HEK293T (cell line): ENCODE results near the gene NACAD.

Experiments
- FOXA1 ChIP-seq: fragments of 450-650 bp; IDR thresholded peaks from 2 replicates; pipeline ENCODE4 v1.6.1; 2016; ENCODE audit warnings: mild to moderate bottlenecking
- FOXM1 ChIP-seq: fragments of 450-650 bp; IDR thresholded peaks from 2 replicates; pipeline ENCODE4 v1.6.1; 2017; ENCODE audit warnings: mild to moderate bottlenecking, borderline replicate concordance
- HDGF ChIP-seq: fragments of 450-650 bp; IDR thresholded peaks from 2 replicates; pipeline ENCODE4 v1.6.1; 2017; ENCODE audit warnings: antibody characterized with exemption, borderline replicate concordance
- L3MBTL2 ChIP-seq: fragments of 450-650 bp; conservative IDR thresholded peaks from 2 replicates; pipeline ENCODE4 v1.6.1; 2016; ENCODE audit warnings: mild to moderate bottlenecking
- NFRKB ChIP-seq: fragments of 450-650 bp; IDR thresholded peaks from 2 replicates; pipeline ENCODE4 v1.6.1; 2016; ENCODE audit warnings: mild to moderate bottlenecking, moderate library complexity
- SP1 ChIP-seq: fragments of 450-650 bp; IDR thresholded peaks from 2 replicates; pipeline ENCODE4 v1.6.1; 2017

GRCh38 chr7:45084336-45084735 is 4.4 kb downstream of the NACAD start:
- TF ChIP-seq NFRKB (no peak), FOXA1 (no peak), L3MBTL2 (no peak), HDGF (no peak), SP1 (no peak), FOXM1 (no peak)
